Lung (tissue), 12 donors: ENCODE data around the gene OR4K5. TPM values are rescaled to one million over a fixed set of nuclear protein-coding genes. Genes with fewer than 3 reads are reported as not detected.
"Not testable (repeated sequence)": the region's sequence is repeated elsewhere in the genome, so short reads cannot be mapped to it uniquely, and the experiment has no call there.

ENCODE experiments used
- ATAC-seq: fragments of 200-7000 bp; cut with Tn5 transposase; one replicate; pipeline ENCODE4 v1.9.1; 2020; ENCODE audit warnings: moderate number of reproducible peaks; ENCODE audit not compliant: insufficient read depth, low FRiP score
- DNase-seq, 3 donors: peaks; one replicate each; pipeline ENCODE4 v3.0.0-alpha.2; 2013 to 2017
- H3K27ac ChIP-seq, 2 donors: one replicate each; pipeline ENCODE4 v1.5.1; 2013; ENCODE audit warnings: mild to moderate bottlenecking in 2 of 2, moderate library complexity in 2 of 2, control low read depth in 1 of 2, inconsistent platforms in 1 of 2, low read depth in 1 of 2, low read length in 1 of 2
- H3K27me3 ChIP-seq, 3 donors: one replicate each; pipeline ENCODE4 v1.5.1; 2013; ENCODE audit warnings: low read length in 2 of 3; ENCODE audit not compliant: control insufficient read depth in 3 of 3, insufficient read depth in 3 of 3
- H3K36me3 ChIP-seq, 4 donors: one replicate each; pipeline ENCODE4 v1.5.1; 2013; ENCODE audit warnings: low read length in 4 of 4, mild to moderate bottlenecking in 1 of 4, moderate library complexity in 1 of 4; ENCODE audit not compliant: control insufficient read depth in 4 of 4, insufficient read depth in 4 of 4
- H3K4me1 ChIP-seq, 5 donors: one replicate each; pipeline ENCODE4 v1.5.1; 2013; ENCODE audit warnings: low read length in 5 of 5, mild to moderate bottlenecking in 2 of 5, moderate library complexity in 1 of 5; ENCODE audit not compliant: control insufficient read depth in 5 of 5, insufficient read depth in 5 of 5
- H3K4me3 ChIP-seq: one replicate; pipeline ENCODE4 v1.5.1; 2013; ENCODE audit warnings: mild to moderate bottlenecking, control low read depth, moderate library complexity
- H3K9ac ChIP-seq, 2 donors: one replicate each; pipeline ENCODE4 v1.5.1; 2013; ENCODE audit warnings: low read length in 2 of 2, control low read depth in 1 of 2; ENCODE audit not compliant: insufficient read depth in 1 of 2
- H3K9me3 ChIP-seq, 4 donors: one replicate each; pipeline ENCODE4 v1.5.1; 2013; ENCODE audit warnings: low read length in 3 of 4, mild to moderate bottlenecking in 1 of 4, moderate library complexity in 1 of 4; ENCODE audit not compliant: control insufficient read depth in 4 of 4, insufficient read depth in 3 of 4
- WGBS, 2 donors: extraction: QIAGEN DNeasy Blood & Tissue Kit; methylation state at CpG; one replicate each; pipeline ENCODE4 v1.1.7; 2013; 5-methylcytosine and 5-hydroxymethylcytosine counted together
- polyA plus RNA-seq, 2 donors: library from polyadenylated mRNA; stranded (reverse); fragments of 200-250 nt; gene quantifications; one replicate each; pipeline ENCODE4 v1.2.1, GENCODE V29; 2013
- total RNA-seq, 2 donors: library from RNA; depleted of rRNA in 1 of 2; stranded (reverse); fragments of >200 nt in 1 of 2; gene quantifications; one replicate each; pipeline ENCODE4 v1.2.1, GENCODE V29; 2014 to 2021
- TF ChIP-seq, protein P1 (sequence below): IDR thresholded peaks from 2 replicates; pipeline ENCODE4 v1.5.1; 2012; ENCODE audit warnings: mild to moderate bottlenecking; ENCODE audit errors: control extremely low read depth, extremely low read depth
- donor health status: control.
- donor health status: control.
- donor health status: Bipolar disorder and iron deficiency.
- donor health status: healthy.
- donor health status: DM: yes; HTN: yes; CAD: no.

OR4K5 gene
- total and polyA plus RNA-seq, 4 donors, result not detected

DNA sequence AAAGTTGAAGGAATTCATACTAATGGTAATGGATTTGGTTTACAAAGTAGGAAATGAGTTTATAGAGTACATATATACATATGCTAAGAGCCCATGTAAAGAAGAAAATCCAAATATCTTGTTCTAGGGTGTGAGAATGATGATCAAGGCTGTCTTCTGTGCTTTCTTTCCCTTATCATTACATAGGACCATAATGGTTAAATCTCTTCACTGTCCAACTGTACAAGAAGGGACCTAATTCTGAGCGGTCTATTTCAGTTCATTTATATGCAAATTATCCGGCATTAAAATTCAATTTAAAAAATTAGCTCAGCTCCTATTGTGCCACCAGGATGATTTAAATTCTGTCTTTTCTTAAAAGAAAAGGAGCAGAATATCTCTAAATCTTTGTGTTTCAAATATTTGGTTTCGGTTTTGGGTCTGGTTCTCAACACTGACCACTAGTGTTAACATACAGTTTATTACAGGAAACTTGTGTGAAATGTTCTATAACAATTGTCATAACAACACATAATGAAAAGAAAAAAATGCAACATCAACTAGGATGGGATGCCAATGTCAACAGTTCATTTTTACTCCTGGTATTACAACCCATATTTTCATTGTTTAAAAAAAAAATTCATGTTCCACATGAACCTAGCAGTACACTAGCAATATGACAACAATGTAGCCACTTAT is 27.1 kb downstream of the OR4K5 start:
- WGBS, 2 donors, result 80 to 84% methylated on average over 3 of the region's 3 CpGs
- TF ChIP-seq, protein P1, sequence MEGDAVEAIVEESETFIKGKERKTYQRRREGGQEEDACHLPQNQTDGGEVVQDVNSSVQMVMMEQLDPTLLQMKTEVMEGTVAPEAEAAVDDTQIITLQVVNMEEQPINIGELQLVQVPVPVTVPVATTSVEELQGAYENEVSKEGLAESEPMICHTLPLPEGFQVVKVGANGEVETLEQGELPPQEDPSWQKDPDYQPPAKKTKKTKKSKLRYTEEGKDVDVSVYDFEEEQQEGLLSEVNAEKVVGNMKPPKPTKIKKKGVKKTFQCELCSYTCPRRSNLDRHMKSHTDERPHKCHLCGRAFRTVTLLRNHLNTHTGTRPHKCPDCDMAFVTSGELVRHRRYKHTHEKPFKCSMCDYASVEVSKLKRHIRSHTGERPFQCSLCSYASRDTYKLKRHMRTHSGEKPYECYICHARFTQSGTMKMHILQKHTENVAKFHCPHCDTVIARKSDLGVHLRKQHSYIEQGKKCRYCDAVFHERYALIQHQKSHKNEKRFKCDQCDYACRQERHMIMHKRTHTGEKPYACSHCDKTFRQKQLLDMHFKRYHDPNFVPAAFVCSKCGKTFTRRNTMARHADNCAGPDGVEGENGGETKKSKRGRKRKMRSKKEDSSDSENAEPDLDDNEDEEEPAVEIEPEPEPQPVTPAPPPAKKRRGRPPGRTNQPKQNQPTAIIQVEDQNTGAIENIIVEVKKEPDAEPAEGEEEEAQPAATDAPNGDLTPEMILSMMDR, result no peak

DNA sequence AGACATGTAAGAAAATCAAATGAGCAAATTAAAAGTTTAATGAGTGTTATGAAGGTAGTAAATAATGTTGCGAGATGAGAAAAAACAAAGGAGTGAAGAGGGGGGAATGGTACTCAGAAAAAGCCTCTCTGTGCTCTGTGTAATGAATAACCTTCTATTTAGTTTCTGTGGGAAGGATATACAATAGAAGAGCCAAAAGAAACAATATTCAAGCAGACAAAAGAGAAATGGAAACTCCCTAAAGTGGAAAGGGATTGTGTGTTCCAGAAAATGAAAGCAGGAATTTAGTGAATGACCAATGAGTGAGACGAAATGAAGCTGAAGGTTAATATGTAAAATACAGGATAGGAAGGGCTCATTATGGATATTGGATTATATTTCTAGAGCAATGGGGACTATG is 28.8 kb downstream of the OR4K5 start:
- Histone ChIP-seq H3K36me3 (no peaks in the 10 kb centered on the region), H3K27ac (no peak overlapping the region), H3K9me3 (peaks cover 0 to 3% (median 0%) of the 10 kb centered on the region in 4 donors), H3K4me3 (no peak overlapping the region), H3K4me1 (no peaks in the 10 kb centered on the region), H3K9ac (no peak overlapping the region), H3K27me3 (no peaks in the 10 kb centered on the region)
- DNase-seq (no peak), ATAC-seq (no peak)
- WGBS, 2 donors, result 73 to 81% methylated on average over 2 of the region's 2 CpGs
- TF ChIP-seq, protein P1, result no peak

More for the DNA sequence above, 27.1 kb downstream of the OR4K5 start:
- Histone ChIP-seq H3K27ac (no peak overlapping the region), H3K36me3 (no peaks in the 10 kb centered on the region), H3K4me1 (no peaks in the 10 kb centered on the region), H3K9ac (no peak overlapping the region), H3K9me3 (peaks cover 0 to 3% (median 0%) of the 10 kb centered on the region in 4 donors), H3K27me3 (no peaks in the 10 kb centered on the region), H3K4me3 (no peak overlapping the region)
- DNase-seq, result no peak
- no peak for ATAC-seq

DNA sequence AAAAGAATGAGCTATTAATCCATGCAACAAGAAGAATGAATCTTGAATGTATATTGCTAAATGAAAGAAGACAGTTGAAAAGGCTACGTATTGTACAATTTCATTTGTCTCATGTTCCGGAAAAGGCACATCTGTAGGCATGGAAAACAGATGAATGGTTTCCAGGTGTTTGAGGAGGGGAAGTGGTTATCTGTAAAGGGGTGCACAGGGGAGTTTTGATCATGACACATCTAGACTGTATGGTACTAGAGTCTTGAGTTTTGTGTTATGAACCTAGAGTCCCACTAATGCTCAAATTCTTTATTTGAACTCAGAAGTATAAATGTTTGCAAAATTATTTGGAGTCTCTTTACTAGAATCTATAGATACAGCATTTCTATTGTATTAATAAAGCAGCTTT is 49.3 kb downstream of the OR4K5 start:
- not testable (repeated sequence) for H3K27me3 ChIP-seq, H3K27ac ChIP-seq, H3K4me1 ChIP-seq, H3K9ac ChIP-seq, H3K9me3 ChIP-seq, ATAC-seq, DNase-seq, H3K36me3 ChIP-seq, H3K4me3 ChIP-seq
- 64 to 65% methylated on average over 2 of the region's 2 CpGs for WGBS, 2 donors

Other genes starting within 250 kb of the OR4K5 start
- gene OR11H2, start 206.7 kb upstream of the OR4K5 start, total RNA-seq, result not detected
- gene OR11H2, start 206.7 kb upstream of the OR4K5 start, polyA plus RNA-seq, result not detected
- gene OR4Q3, start 177.0 kb upstream of the OR4K5 start, total RNA-seq, result not detected
- not detected for gene OR4Q3, start 177.0 kb upstream of the OR4K5 start, polyA plus RNA-seq
- gene OR4M1, start 147.1 kb upstream of the OR4K5 start, total RNA-seq, result not detected
- gene OR4M1, start 147.1 kb upstream of the OR4K5 start, polyA plus RNA-seq, result not detected
- not detected for gene OR4N2, start 116.8 kb upstream of the OR4K5 start, total RNA-seq
- under 1 TPM in 1 of 2 donors, not detected in 1; 0.02 TPM for gene OR4N2, start 116.8 kb upstream of the OR4K5 start, polyA plus RNA-seq
- not detected for gene OR4K2, start 45.5 kb upstream of the OR4K5 start, total RNA-seq
- not detected for gene OR4K2, start 45.5 kb upstream of the OR4K5 start, polyA plus RNA-seq
- not detected for gene OR4K1, start 10.3 kb downstream of the OR4K5 start, total RNA-seq
- gene OR4K1, start 10.3 kb downstream of the OR4K5 start, polyA plus RNA-seq, result not detected
- gene OR4K15, start 55.0 kb downstream of the OR4K5 start, total RNA-seq, result not detected
- gene OR4K15, start 55.0 kb downstream of the OR4K5 start, polyA plus RNA-seq, result not detected
- not detected for gene OR4Q2, start 81.6 kb downstream of the OR4K5 start, total RNA-seq
- gene OR4Q2, start 81.6 kb downstream of the OR4K5 start, polyA plus RNA-seq, result not detected
- not detected for gene OR4K14, start 98.7 kb downstream of the OR4K5 start, total RNA-seq
- not detected for gene OR4K14, start 98.7 kb downstream of the OR4K5 start, polyA plus RNA-seq
- gene OR4K13, start 115.4 kb downstream of the OR4K5 start, total RNA-seq, result under 1 TPM in 1 of 2 donors, not detected in 1; 0.06 TPM
- not detected for gene OR4K13, start 115.4 kb downstream of the OR4K5 start, polyA plus RNA-seq
- not detected for gene OR4L1, start 139.4 kb downstream of the OR4K5 start, total RNA-seq
- not detected for gene OR4L1, start 139.4 kb downstream of the OR4K5 start, polyA plus RNA-seq
- gene OR4K17, start 190.1 kb downstream of the OR4K5 start, total RNA-seq, result not detected
- not detected for gene OR4K17, start 190.1 kb downstream of the OR4K5 start, polyA plus RNA-seq
- not detected for gene OR4N5, start 218.2 kb downstream of the OR4K5 start, total RNA-seq
- gene OR4N5, start 218.2 kb downstream of the OR4K5 start, polyA plus RNA-seq, result not detected